HCT116 (cell line): Measurements from ENCODE around the gene TMEM169. TPM values are rescaled to one million over a fixed set of nuclear protein-coding genes. Genes with fewer than 3 reads are reported as not detected.

Source experiments
- ATAC-seq: fragments of 200-7000 bp; cut with Tn5 transposase; 2 replicates; pipeline ENCODE4 v1.9.1; 2020; ENCODE audit warnings: mild to moderate bottlenecking, moderate library complexity
- BruUV-seq: library from RNA; stranded (reverse); fragments of 400-500 nt; replicated peaks from 2 replicates; lab custom pipeline; 2021; lab: Mats Ljungman, UMichigan
- CTCF ChIA-PET: fragments of 300-600 bp; sonication (Branson Sonifier 250); formaldehyde crosslinking; loops from one replicate; lab custom pipeline; 2021; ENCODE audit warnings: antibody characterized with exemption; lab: Charles Lee
- POLR2A ChIA-PET: fragments of 300-600, 350-600 bp; sonication (Branson Sonifier 250); formaldehyde crosslinking; loops from one replicate; lab custom pipeline; 2021; ENCODE audit warnings: antibody characterized with exemption; lab: Charles Lee
- RAD21 ChIA-PET, 2 experiments: fragments of 300-600 bp; sonication (Branson Sonifier 250); formaldehyde crosslinking; loops; one replicate each; lab custom pipeline; 2023; ENCODE audit warnings: low total read pairs in 2 of 2; ENCODE audit not compliant: uncharacterized antibody in 2 of 2, unreplicated experiment in 2 of 2, low non-redundant PET in 1 of 2; lab: Charles Lee
- DNase-seq: peaks from one replicate; pipeline ENCODE4 v3.0.0-alpha.2; 2010; ENCODE audit warnings: low read depth, low spot score
- H2AFZ ChIP-seq: fragments of 200-600 bp; shearing (Covaris generic), sonication (generic); 2 replicates; pipeline ENCODE4 v1.6.1; 2017; ENCODE audit warnings: low read depth, mixed run types, mixed read lengths, antibody characterized with exemption, low read length; ENCODE audit not compliant: poor library complexity, severe bottlenecking
- H3K27ac ChIP-seq: 2 replicates; pipeline ENCODE4 v1.5.1; 2012; ENCODE audit warnings: low read depth, low read length
- H3K27me3 ChIP-seq: fragments of 200-600 bp; sonication (generic); 2 replicates; pipeline ENCODE4 v1.6.1; 2016; ENCODE audit warnings: mixed run types, low read length, mixed read lengths; ENCODE audit not compliant: insufficient read depth
- H3K36me3 ChIP-seq, 2 experiments: fragments of 200-500 bp in 1 of 2; fragments of 200-600 bp in 1 of 2; sonication (Bioruptor generic) in 1 of 2; sonication (generic) in 1 of 2; 2 replicates each; pipeline versions ENCODE4 v1.5.1 to v1.6.1; 2014 to 2016; ENCODE audit warnings: low read length in 2 of 2, inconsistent platforms in 1 of 2, mixed read lengths in 1 of 2, mixed run types in 1 of 2; ENCODE audit not compliant: insufficient read depth in 2 of 2, control insufficient read depth in 1 of 2
- H3K4me1 ChIP-seq, 2 experiments: fragments of 200-600 bp in 1 of 2; sonication (generic) in 1 of 2; 2 replicates each; pipeline versions ENCODE4 v1.5.1 to v1.6.1; 2012 to 2017; ENCODE audit warnings: low read length in 2 of 2, inconsistent platforms in 1 of 2, mild to moderate bottlenecking in 1 of 2, mixed read lengths in 1 of 2, mixed run types in 1 of 2, moderate library complexity in 1 of 2; ENCODE audit not compliant: insufficient read depth in 2 of 2, control insufficient read depth in 1 of 2
- H3K4me2 ChIP-seq: fragments of 200-600 bp; sonication (generic); 2 replicates; pipeline ENCODE4 v1.6.1; 2017; ENCODE audit warnings: mixed run types, low read length, mixed read lengths
- H3K4me3 ChIP-seq, 2 experiments: fragments of 200-600 bp in 1 of 2; sonication (generic) in 1 of 2; replicated peaks in 1 of 2; 2 replicates each; pipeline ENCODE4 v1.5.1; 2011 to 2016; ENCODE audit warnings: low read length in 2 of 2, control low read depth in 1 of 2, low read depth in 1 of 2, mild to moderate bottlenecking in 1 of 2, mixed read lengths in 1 of 2, mixed run types in 1 of 2
- H3K79me2 ChIP-seq: fragments of 200-600 bp; sonication (generic); 2 replicates; pipeline ENCODE4 v1.6.1; 2017; ENCODE audit warnings: mild to moderate bottlenecking, mixed run types, low read length, moderate library complexity, mixed read lengths; ENCODE audit not compliant: insufficient read depth
- H3K9ac ChIP-seq: fragments of 200-600 bp; sonication (generic); 2 replicates; pipeline ENCODE4 v1.6.1; 2016; ENCODE audit warnings: low read length, mixed read lengths
- H3K9me2 ChIP-seq: fragments of 200-600 bp; sonication (generic), shearing (Covaris generic); 2 replicates; pipeline ENCODE4 v1.6.1; 2017; ENCODE audit warnings: mixed run types, mild to moderate bottlenecking, moderate library complexity; ENCODE audit not compliant: insufficient read depth
- H3K9me3 ChIP-seq, 2 experiments: fragments of 200-500 bp in 1 of 2; fragments of 200-600 bp in 1 of 2; sonication (Bioruptor generic) in 1 of 2; sonication (generic) in 1 of 2; 2 replicates each; pipeline ENCODE4 v1.6.1; 2014 to 2017; ENCODE audit warnings: low read length in 2 of 2, mixed read lengths in 2 of 2, inconsistent platforms in 1 of 2, low read depth in 1 of 2, mild to moderate bottlenecking in 1 of 2, mixed run types in 1 of 2, moderate library complexity in 1 of 2; ENCODE audit not compliant: control insufficient read depth in 1 of 2, insufficient read depth in 1 of 2
- H4K20me1 ChIP-seq: fragments of 200-600 bp; sonication (generic), shearing (Covaris generic); 2 replicates; pipeline ENCODE4 v1.6.1; 2017; ENCODE audit warnings: mixed run types, mild to moderate bottlenecking, moderate library complexity; ENCODE audit not compliant: insufficient read depth
- ATF3 ChIP-seq: IDR thresholded peaks from 2 replicates; pipeline ENCODE4 v1.6.1; 2012
- CBX3 ChIP-seq: IDR thresholded peaks from 2 replicates; pipeline ENCODE4 v1.6.1; 2012; ENCODE audit warnings: low read depth
- CEBPB ChIP-seq: IDR thresholded peaks from 2 replicates; pipeline ENCODE4 v1.6.1; 2012; ENCODE audit warnings: low read depth
- CTCF ChIP-seq, 3 experiments: fragments of 200-600 bp in 1 of 3; sonication (generic) in 1 of 3; IDR thresholded peaks in 2 of 3; conservative IDR thresholded peaks in 1 of 3; 2 replicates each; pipeline ENCODE4 v1.5.1; 2012 to 2017; ENCODE audit warnings: low read depth in 2 of 3, low read length in 2 of 3, antibody characterized with exemption in 1 of 3, borderline replicate concordance in 1 of 3, control low read depth in 1 of 3, mild to moderate bottlenecking in 1 of 3, mixed read lengths in 1 of 3, mixed run types in 1 of 3, moderate library complexity in 1 of 3; ENCODE audit not compliant: insufficient read depth in 1 of 3
- EGR1 ChIP-seq: IDR thresholded peaks from 2 replicates; pipeline ENCODE4 v1.6.1; 2012; ENCODE audit warnings: low read depth
- ELF1 ChIP-seq: IDR thresholded peaks from 2 replicates; pipeline ENCODE4 v1.6.1; 2012; ENCODE audit warnings: low read depth, borderline replicate concordance
- FOSL1 ChIP-seq: IDR thresholded peaks from 2 replicates; pipeline ENCODE4 v1.6.1; 2012; ENCODE audit warnings: low read depth
- JUND ChIP-seq: IDR thresholded peaks from 2 replicates; pipeline ENCODE4 v1.6.1; 2012
- MAX ChIP-seq: IDR thresholded peaks from 2 replicates; pipeline ENCODE4 v1.6.1; 2012
- POLR2AphosphoS5 ChIP-seq: IDR thresholded peaks from 2 replicates; pipeline ENCODE4 v1.6.1; 2011; ENCODE audit warnings: mild to moderate bottlenecking, low read depth, low read length, moderate library complexity
- RAD21 ChIP-seq: IDR thresholded peaks from 2 replicates; pipeline ENCODE4 v1.6.1; 2012; ENCODE audit warnings: low read depth, mild to moderate bottlenecking
- REST ChIP-seq: IDR thresholded peaks from 2 replicates; pipeline ENCODE4 v1.6.1; 2012; ENCODE audit warnings: low read depth
- SP1 ChIP-seq: IDR thresholded peaks from 2 replicates; pipeline ENCODE4 v1.6.1; 2012; ENCODE audit warnings: low read depth
- SRF ChIP-seq: IDR thresholded peaks from 2 replicates; pipeline ENCODE4 v1.6.1; 2012; ENCODE audit warnings: low read depth
- YY1 ChIP-seq: IDR thresholded peaks from 2 replicates; pipeline ENCODE4 v1.6.1; 2011; ENCODE audit warnings: low read length, low read depth, moderate library complexity, mild to moderate bottlenecking; ENCODE audit not compliant: insufficient replicate concordance; ENCODE audit errors: extremely low read depth
- ZFX ChIP-seq: fragments of 450-650 bp; IDR thresholded peaks from 2 replicates; pipeline ENCODE4 v1.6.1; 2017
- intact Hi-C: fragments of 100-400 bp; cut with micrococcal nuclease; formaldehyde crosslinking; loops from 2 replicates; pipeline ENCODE4 v1.10.0; 2022
- total RNA-seq: library from RNA; stranded (reverse); gene quantifications from one replicate; pipeline ENCODE4 v1.2.1, GENCODE V29; 2021; ENCODE audit not compliant: unreplicated experiment

Gene TMEM169
- total RNA-seq, 1 experiment from 2014 or later, result 0.42 TPM

GRCh38 chr2:216121255-216121654 lies 39.5 kb downstream of the TMEM169 start:
- Histone ChIP-seq H3K9me3 (no peaks in the 10 kb centered on the region), H4K20me1 (peaks cover 34% of the 10 kb centered on the region; the same call in 1 of the 2 replicates), H3K79me2 (peaks cover 100% of the 10 kb centered on the region), H3K4me3 (no peak overlapping the region), H3K36me3 (peaks cover 82 to 93% of the 10 kb centered on the region in 2 experiments), H3K9me2 (no peaks in the 10 kb centered on the region), H3K9ac (no peak overlapping the region), H3K27me3 (no peaks in the 10 kb centered on the region), H2AFZ (no peak overlapping the region), H3K27ac (no peak overlapping the region; the same call in 1 of the 2 replicates), H3K4me2 (no peak overlapping the region), H3K4me1 (no peaks in the 10 kb centered on the region)
- intact Hi-C loops, result no loop called here
- ChIA-PET CTCF (no interaction called here), RAD21 (no interaction called here), POLR2A (no interaction called here)
- no peak for ATAC-seq
- no peak for DNase-seq
- TF ChIP-seq SRF, result no peak
- no peak for TF ChIP-seq RAD21
- TF ChIP-seq MAX, result no peak
- TF ChIP-seq YY1, result no peak
- TF ChIP-seq POLR2AphosphoS5, result no peak
- BruUV-seq, result no TSS peak

GRCh38 chr2:216126943-216127342 lies 45.2 kb downstream of the TMEM169 start:
- ATAC-seq, result no peak
- ChIA-PET CTCF (interaction anchor here (1.0 to 2.1 kb wide), 2 partner anchors 13 kb away, joined by 5 to 8 read pairs; no protein-coding TSS in a partner anchor), RAD21 (no interaction called here), POLR2A (interaction anchor here (1.0 kb wide), 1 partner anchor 13 kb away, joined by 3 read pairs; no protein-coding TSS in a partner anchor)
- intact Hi-C loops, result no loop called here
- no peak for DNase-seq
- Histone ChIP-seq H3K27ac (no peak overlapping the region), H3K79me2 (peaks cover 99% of the 10 kb centered on the region), H3K4me3 (no peak overlapping the region), H3K9me3 (no peaks in the 10 kb centered on the region), H4K20me1 (peaks cover 24% of the 10 kb centered on the region; the same call in 1 of the 2 replicates), H3K27me3 (no peaks in the 10 kb centered on the region), H2AFZ (no peak overlapping the region), H3K4me1 (no peaks in the 10 kb centered on the region), H3K9ac (no peak overlapping the region), H3K9me2 (no peaks in the 10 kb centered on the region), H3K36me3 (peaks cover 84 to 86% of the 10 kb centered on the region in 2 experiments), H3K4me2 (no peak overlapping the region)
- BruUV-seq, result no TSS peak
- TF ChIP-seq RAD21 (no peak), REST (no peak), JUND (no peak), SP1 (no peak), ATF3 (no peak), ELF1 (no peak), CEBPB (no peak), CBX3 (no peak), ZFX (no peak), FOSL1 (no peak), YY1 (no peak), CTCF (IDR thresholded peaks at IDR 0.05 in 2 of 3, conservative IDR thresholded peaks at IDR 0.05 in 1 of 3; ENCODE audit: borderline replicate concordance in 1 of 3, insufficient read depth in 1 of 3, low read depth in 2 of 3, low read length in 2 of 3) (no peak), EGR1 (no peak)
